HepG2 (cell line): ENCODE data around the gene DNAJB6. TPM values are rescaled to one million over a fixed set of nuclear protein-coding genes. Genes with fewer than 3 reads are reported as not detected.

Experiments used
- ATM ChIP-seq: fragments of 450-650 bp; IDR thresholded peaks from 2 replicates; pipeline ENCODE4 v1.7.1; 2017; ENCODE audit warnings: mild to moderate bottlenecking, borderline replicate concordance
- CAMTA2 ChIP-seq: sonication (generic); formaldehyde crosslinking; IDR thresholded peaks from 2 replicates; pipeline ENCODE4 v1.4.0; 2020; ENCODE audit warnings: mild to moderate bottlenecking, missing genetic modification reagents, borderline replicate concordance
- CBX2 ChIP-seq, 2 experiments: fragments of 200-600 bp in 1 of 2; sonication (generic); formaldehyde crosslinking in 1 of 2; IDR thresholded peaks; 2 replicates each; pipeline versions ENCODE4 v1.7.0 to v1.8.1; 2018 to 2022; ENCODE audit warnings: low read depth in 2 of 2, low read length in 1 of 2, mild to moderate bottlenecking in 1 of 2, missing genetic modification reagents in 1 of 2
- CCDC6 ChIP-seq: sonication (generic); formaldehyde crosslinking; IDR thresholded peaks from 2 replicates; pipeline ENCODE4 v1.8.1; 2022; ENCODE audit warnings: mild to moderate bottlenecking, missing genetic modification reagents, moderate library complexity
- FIP1L1 ChIP-seq: fragments of 200-400 bp; formaldehyde crosslinking; IDR thresholded peaks from 2 replicates; pipeline ENCODE4 v1.6.1; 2018; ENCODE audit warnings: low read depth, mild to moderate bottlenecking, low read length, moderate library complexity, borderline replicate concordance; ENCODE audit not compliant: insufficient read depth
- FOXC1 ChIP-seq: sonication (generic); formaldehyde crosslinking; IDR thresholded peaks from 2 replicates; pipeline ENCODE4 v1.8.0; 2022; ENCODE audit warnings: mild to moderate bottlenecking, missing genetic modification reagents, borderline replicate concordance
- GTF3A ChIP-seq: sonication (generic); formaldehyde crosslinking; conservative IDR thresholded peaks from 2 replicates; pipeline ENCODE4 v1.4.0; 2020; ENCODE audit warnings: mild to moderate bottlenecking, missing genetic modification reagents
- IRF2 ChIP-seq: IDR thresholded peaks from 2 replicates; pipeline ENCODE4 v1.6.1; 2018; ENCODE audit warnings: missing genetic modification reagents, missing compliant biosample characterization
- KLF6 ChIP-seq: IDR thresholded peaks from 2 replicates; pipeline ENCODE4 v1.8.0; 2016; ENCODE audit warnings: missing biosample characterization, missing genetic modification reagents
- MTA3 ChIP-seq: sonication (generic); formaldehyde crosslinking; IDR thresholded peaks from 2 replicates; pipeline ENCODE4 v1.4.0; 2020; ENCODE audit warnings: missing genetic modification reagents
- MXD4 ChIP-seq: IDR thresholded peaks from 2 replicates; pipeline ENCODE4 v1.6.1; 2016; ENCODE audit warnings: mild to moderate bottlenecking, missing biosample characterization, missing genetic modification reagents
- NR2C2 ChIP-seq: sonication (generic); formaldehyde crosslinking; IDR thresholded peaks from 2 replicates; pipeline ENCODE4 v1.4.0; 2020; ENCODE audit warnings: missing genetic modification reagents, mild to moderate bottlenecking, moderate library complexity, borderline replicate concordance
- PAX8 ChIP-seq: sonication (generic); formaldehyde crosslinking; IDR thresholded peaks from 2 replicates; pipeline ENCODE4 v1.8.0; 2022; ENCODE audit warnings: mild to moderate bottlenecking, missing genetic modification reagents, borderline replicate concordance
- PHB2 ChIP-seq: fragments of 450-650 bp; IDR thresholded peaks from 2 replicates; pipeline ENCODE4 v1.6.1; 2018; ENCODE audit not compliant: partially characterized antibody
- POGZ ChIP-seq: sonication (generic); formaldehyde crosslinking; IDR thresholded peaks from 2 replicates; pipeline ENCODE4 v1.4.0; 2020; ENCODE audit warnings: mild to moderate bottlenecking, missing genetic modification reagents
- PPARG ChIP-seq: conservative IDR thresholded peaks from 2 replicates; pipeline ENCODE4 v1.6.1; 2016; ENCODE audit warnings: missing biosample characterization, missing genetic modification reagents
- RARG ChIP-seq: sonication (generic); formaldehyde crosslinking; IDR thresholded peaks from 2 replicates; pipeline ENCODE4 v1.4.0; 2020; ENCODE audit warnings: low read depth, mild to moderate bottlenecking, missing genetic modification reagents
- RFXANK ChIP-seq: IDR thresholded peaks from 2 replicates; pipeline ENCODE4 v1.6.1; 2016
- SMC3 ChIP-seq: IDR thresholded peaks from 2 replicates; pipeline ENCODE4 v1.6.1; 2011; ENCODE audit warnings: low read length, improper control_type of control experiment
- SP1 ChIP-seq, 2 experiments: fragments of 450-650 bp in 1 of 2; sonication (generic) in 1 of 2; formaldehyde crosslinking in 1 of 2; IDR thresholded peaks; 2 replicates each; pipeline versions ENCODE4 v1.4.0 to v1.6.1; 2016 to 2020; ENCODE audit warnings: missing genetic modification reagents in 1 of 2
- THAP8 ChIP-seq: sonication (generic); formaldehyde crosslinking; IDR thresholded peaks from 2 replicates; pipeline ENCODE4 v1.5.1; 2020; ENCODE audit warnings: missing genetic modification reagents, mild to moderate bottlenecking, borderline replicate concordance
- ZBTB3 ChIP-seq: sonication (generic); formaldehyde crosslinking; IDR thresholded peaks from 2 replicates; pipeline ENCODE4 v1.4.0; 2020; ENCODE audit warnings: low read depth, mild to moderate bottlenecking, moderate library complexity, missing genetic modification reagents, borderline replicate concordance
- ZFP1 ChIP-seq: IDR thresholded peaks from 2 replicates; pipeline ENCODE4 v1.6.1; 2016
- ZFY ChIP-seq: sonication (generic); formaldehyde crosslinking; IDR thresholded peaks from 2 replicates; pipeline ENCODE4 v1.4.0; 2020; ENCODE audit warnings: missing genetic modification reagents
- ZNF367 ChIP-seq: sonication (generic); formaldehyde crosslinking; IDR thresholded peaks from 2 replicates; pipeline ENCODE4 v1.4.0; 2020; ENCODE audit warnings: missing genetic modification reagents, borderline replicate concordance
- ZNF547 ChIP-seq: sonication (generic); formaldehyde crosslinking; IDR thresholded peaks from 2 replicates; pipeline ENCODE4 v1.5.1; 2020; ENCODE audit warnings: mild to moderate bottlenecking, missing genetic modification reagents
- ZNF580 ChIP-seq: IDR thresholded peaks from 2 replicates; pipeline ENCODE4 v1.6.1; 2016; ENCODE audit warnings: low read depth, borderline replicate concordance
- ZNF7 ChIP-seq: IDR thresholded peaks from 2 replicates; pipeline ENCODE4 v1.6.1; 2016; ENCODE audit warnings: missing biosample characterization, missing genetic modification reagents
- ZNF713 ChIP-seq: sonication (generic); formaldehyde crosslinking; IDR thresholded peaks from 2 replicates; pipeline ENCODE4 v1.4.0; 2020; ENCODE audit warnings: mild to moderate bottlenecking, missing genetic modification reagents
- ZNF839 ChIP-seq: sonication (generic); formaldehyde crosslinking; IDR thresholded peaks from 2 replicates; pipeline ENCODE4 v1.4.0; 2020; ENCODE audit warnings: missing genetic modification reagents, mild to moderate bottlenecking, borderline replicate concordance
- polyA plus RNA-seq, 8 experiments: library from polyadenylated mRNA; depleted of rRNA in 3 of 8; stranded (reverse) in 7 of 8; unstranded in 1 of 8; fragments of >200 nt; fragmentation: Illumina TruSeq in 4 of 8; extraction: Trizol in 4 of 8; gene quantifications; 2 replicates each; pipeline versions ENCODE4 v1.2.1 to v1.2.3, GENCODE V29; 2011 to 2016; ENCODE audit warnings: low read depth in 4 of 8, missing spikeins in 1 of 8, mixed read lengths in 1 of 8; ENCODE audit not compliant: insufficient read depth in 1 of 8
- total RNA-seq, 5 experiments: library from RNA; depleted of rRNA; stranded (reverse); fragments of >200 nt; fragmentation: Illumina TruSeq; extraction: Trizol; gene quantifications; 2 replicates each; pipeline ENCODE4 v1.2.3, GENCODE V29; 2016; ENCODE audit warnings: low read depth in 1 of 5
- TF ChIP-seq, protein P1 (sequence below): sonication (generic); formaldehyde crosslinking; IDR thresholded peaks from 2 replicates; pipeline ENCODE4 v1.4.0; 2020; ENCODE audit warnings: mild to moderate bottlenecking, missing genetic modification reagents

Gene DNAJB6
- total and polyA plus RNA-seq, 2 of the 13 experiments (the other 11 are each of a cell fraction or from before 2014, with no cell fraction given) = 29.9 to 53.9 TPM

DNA sequence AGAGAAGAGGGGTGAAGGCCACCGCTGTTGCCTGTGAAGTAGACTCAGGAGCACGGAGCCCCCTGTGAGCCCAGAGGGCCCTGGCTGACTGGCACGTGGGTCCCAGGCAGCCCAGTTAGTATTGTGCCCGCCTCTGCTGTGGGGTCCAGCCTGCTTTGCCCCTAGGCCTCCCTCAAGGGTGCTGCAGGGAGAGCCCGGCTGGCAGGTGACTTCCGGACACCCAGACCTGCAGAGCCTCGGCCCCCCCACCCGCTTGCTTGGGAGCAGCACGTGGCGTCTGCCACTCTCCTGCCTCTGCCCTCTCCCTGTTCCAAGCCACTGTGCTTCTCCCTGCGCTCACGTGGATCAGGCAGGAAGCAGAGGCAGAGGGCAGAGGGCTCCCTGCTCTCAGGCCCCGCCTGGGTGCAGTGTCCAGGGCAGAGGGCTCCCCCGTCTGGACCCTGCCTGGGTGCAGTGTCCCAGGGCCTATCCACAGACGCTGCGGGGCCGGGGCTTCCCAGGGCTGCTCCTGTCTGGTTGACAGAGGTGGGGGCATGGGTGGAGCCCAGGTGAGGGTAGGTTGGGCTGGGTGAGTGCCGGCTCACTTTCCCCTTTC lies 88.4 kb downstream of the DNAJB6 start (continued):
- TF ChIP-seq ZFY = peak; percentile 54; the same call in 1 of the 2 replicates
- no peak for TF ChIP-seq MTA3
- peak; percentile 23; the same call in 1 of the 2 replicates for TF ChIP-seq ZNF580 (CRISPR knock-in tag)
- TF ChIP-seq SMC3 = no peak
- TF ChIP-seq NR2C2 (CRISPR knock-in tag) = no peak
- no peak for TF ChIP-seq POGZ (CRISPR knock-in tag)
- TF ChIP-seq KLF6 (CRISPR knock-in tag) = no peak
- no peak for TF ChIP-seq ZBTB3 (CRISPR knock-in tag)
- TF ChIP-seq PHB2 = no peak
- TF ChIP-seq RARG = no peak
- TF ChIP-seq THAP8 (CRISPR knock-in tag) = no peak
- TF ChIP-seq ZNF713 = no peak
- no peak for TF ChIP-seq ATM
- TF ChIP-seq SP1 (IDR thresholded peaks at IDR 0.05) = no peak
- no peak for TF ChIP-seq SP1 (CRISPR knock-in tag; IDR thresholded peaks at IDR 0.05)
- no peak for TF ChIP-seq GTF3A (CRISPR knock-in tag)
- no peak for TF ChIP-seq PAX8 (CRISPR knock-in tag)
- TF ChIP-seq ZNF547 (CRISPR knock-in tag) = no peak
- no peak for TF ChIP-seq ZNF367
- no peak for TF ChIP-seq ZFP1 (CRISPR knock-in tag)
- 0 out of 2 replicates have a peak, but pooled peaks have one; percentile 35 for TF ChIP-seq IRF2 (CRISPR knock-in tag)
- TF ChIP-seq RFXANK (CRISPR knock-in tag) = no peak
- TF ChIP-seq FOXC1 (CRISPR knock-in tag) = no peak
- no peak for TF ChIP-seq PPARG
- no peak for TF ChIP-seq ZNF7 (CRISPR knock-in tag)
- TF ChIP-seq CCDC6 = no peak
- no peak for TF ChIP-seq CBX2 (IDR thresholded peaks at IDR 0.05; ENCODE audit: low read depth, low read length)
- TF ChIP-seq CBX2 (CRISPR knock-in tag; IDR thresholded peaks at IDR 0.05; ENCODE audit: low read depth) = no peak
- TF ChIP-seq, protein P1, sequence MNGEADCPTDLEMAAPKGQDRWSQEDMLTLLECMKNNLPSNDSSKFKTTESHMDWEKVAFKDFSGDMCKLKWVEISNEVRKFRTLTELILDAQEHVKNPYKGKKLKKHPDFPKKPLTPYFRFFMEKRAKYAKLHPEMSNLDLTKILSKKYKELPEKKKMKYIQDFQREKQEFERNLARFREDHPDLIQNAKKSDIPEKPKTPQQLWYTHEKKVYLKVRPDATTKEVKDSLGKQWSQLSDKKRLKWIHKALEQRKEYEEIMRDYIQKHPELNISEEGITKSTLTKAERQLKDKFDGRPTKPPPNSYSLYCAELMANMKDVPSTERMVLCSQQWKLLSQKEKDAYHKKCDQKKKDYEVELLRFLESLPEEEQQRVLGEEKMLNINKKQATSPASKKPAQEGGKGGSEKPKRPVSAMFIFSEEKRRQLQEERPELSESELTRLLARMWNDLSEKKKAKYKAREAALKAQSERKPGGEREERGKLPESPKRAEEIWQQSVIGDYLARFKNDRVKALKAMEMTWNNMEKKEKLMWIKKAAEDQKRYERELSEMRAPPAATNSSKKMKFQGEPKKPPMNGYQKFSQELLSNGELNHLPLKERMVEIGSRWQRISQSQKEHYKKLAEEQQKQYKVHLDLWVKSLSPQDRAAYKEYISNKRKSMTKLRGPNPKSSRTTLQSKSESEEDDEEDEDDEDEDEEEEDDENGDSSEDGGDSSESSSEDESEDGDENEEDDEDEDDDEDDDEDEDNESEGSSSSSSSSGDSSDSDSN (CRISPR knock-in tag) = peak; percentile 47; the same call in 1 of the 2 replicates
- TF ChIP-seq CAMTA2 (CRISPR knock-in tag) = no peak
- no peak for TF ChIP-seq MXD4
- TF ChIP-seq ZNF839 (CRISPR knock-in tag) = no peak
- TF ChIP-seq FIP1L1 = no peak
